SK-N-SH treated with all-trans-retinoic acid at 6 μM for 48 hours (cell line): ENCODE measurements around the gene PBX1.

ENCODE experiments used
- ATAC-seq: fragments of 200-7000 bp; cut with Tn5 transposase; 3 replicates; pipeline ENCODE4 v1.9.1; 2020; ENCODE audit warnings: mild to moderate bottlenecking, moderate library complexity
- CSDC2 ChIP-seq: fragments of 250-450 bp; sonication (Bioruptor Pico); IDR thresholded peaks from 2 replicates; pipeline ENCODE4 v1.5.0; 2020; ENCODE audit warnings: mild to moderate bottlenecking, moderate library complexity
- ESRRG ChIP-seq: fragments of 250-450 bp; sonication (Bioruptor Pico); IDR thresholded peaks from 2 replicates; pipeline ENCODE4 v1.6.1; 2021; ENCODE audit warnings: mild to moderate bottlenecking
- ISL1 ChIP-seq: fragments of 250-450 bp; sonication (Bioruptor Pico); IDR thresholded peaks from 2 replicates; pipeline ENCODE4 v2.1.2; 2022; ENCODE audit warnings: mild to moderate bottlenecking, moderate library complexity
- OSR1 ChIP-seq: fragments of 250-450 bp; sonication (Bioruptor Pico); IDR thresholded peaks from 2 replicates; pipeline ENCODE4 v1.8.0; 2022; ENCODE audit warnings: moderate library complexity, mild to moderate bottlenecking, inconsistent platforms
- PPARA ChIP-seq: fragments of 250-450 bp; sonication (Bioruptor Pico); IDR thresholded peaks from 2 replicates; pipeline ENCODE4 v1.5.0; 2020; ENCODE audit warnings: mild to moderate bottlenecking, borderline replicate concordance
- RARB ChIP-seq: fragments of 250-450 bp; sonication (Bioruptor Pico); IDR thresholded peaks from 2 replicates; pipeline ENCODE4 v1.8.0; 2021; ENCODE audit warnings: mild to moderate bottlenecking, moderate library complexity
- SNAI2 ChIP-seq: fragments of 250-450 bp; sonication (Bioruptor Pico); IDR thresholded peaks from 2 replicates; pipeline ENCODE4 v1.5.0; 2020; ENCODE audit warnings: mild to moderate bottlenecking, moderate library complexity
- TCF4 ChIP-seq: fragments of 250-450 bp; sonication (Bioruptor Pico); IDR thresholded peaks from 2 replicates; pipeline ENCODE4 v1.8.0; 2021; ENCODE audit warnings: mild to moderate bottlenecking, moderate library complexity, borderline replicate concordance
- TOX ChIP-seq: fragments of 250-450 bp; sonication (Bioruptor Pico); IDR thresholded peaks from 2 replicates; pipeline ENCODE4 v1.8.0; 2021; ENCODE audit warnings: mild to moderate bottlenecking, moderate library complexity, borderline replicate concordance
- ZC3H10 ChIP-seq: fragments of 250-450 bp; sonication (Bioruptor Pico); IDR thresholded peaks from 2 replicates; pipeline ENCODE4 v1.5.1; 2021; ENCODE audit warnings: mild to moderate bottlenecking, moderate library complexity
- ZFP3 ChIP-seq: fragments of 250-450 bp; sonication (Bioruptor Pico); IDR thresholded peaks from 2 replicates; pipeline ENCODE4 v1.5.0; 2020; ENCODE audit warnings: mild to moderate bottlenecking, moderate library complexity
- ZFP30 ChIP-seq: fragments of 450-650 bp; formaldehyde crosslinking; IDR thresholded peaks from 2 replicates; pipeline ENCODE4 v1.5.0; 2022; ENCODE audit warnings: mild to moderate bottlenecking, moderate library complexity
- ZNF70 ChIP-seq: fragments of 450-650 bp; formaldehyde crosslinking; IDR thresholded peaks from 2 replicates; pipeline ENCODE4 v1.5.0; 2020; ENCODE audit warnings: mild to moderate bottlenecking, moderate library complexity
- ZNF8 ChIP-seq: fragments of 450-650 bp; formaldehyde crosslinking; IDR thresholded peaks from 2 replicates; pipeline ENCODE4 v1.5.0; 2020; ENCODE audit warnings: mild to moderate bottlenecking, moderate library complexity
- TF ChIP-seq, protein P1 (sequence below): fragments of 250-450 bp; sonication (Bioruptor Pico); IDR thresholded peaks from 2 replicates; pipeline ENCODE4 v1.8.0; 2020; ENCODE audit warnings: mild to moderate bottlenecking, moderate library complexity, borderline replicate concordance
- TF ChIP-seq, protein P2 (sequence below): fragments of 250-450 bp; sonication (Bioruptor Pico); IDR thresholded peaks from 2 replicates; pipeline ENCODE4 v1.8.0; 2021; ENCODE audit warnings: low read depth, mild to moderate bottlenecking, moderate library complexity, borderline replicate concordance
- TF ChIP-seq, protein P3 (sequence below): fragments of 250-450 bp; sonication (Bioruptor Pico); IDR thresholded peaks from 2 replicates; pipeline ENCODE4 v1.5.1; 2020; ENCODE audit warnings: low read depth, mild to moderate bottlenecking, moderate library complexity
- TF ChIP-seq, protein P4 (sequence below): fragments of 250-450 bp; sonication (Bioruptor Pico); IDR thresholded peaks from 2 replicates; pipeline ENCODE4 v1.5.1; 2021; ENCODE audit warnings: mild to moderate bottlenecking, moderate library complexity

The PBX1 gene

DNA sequence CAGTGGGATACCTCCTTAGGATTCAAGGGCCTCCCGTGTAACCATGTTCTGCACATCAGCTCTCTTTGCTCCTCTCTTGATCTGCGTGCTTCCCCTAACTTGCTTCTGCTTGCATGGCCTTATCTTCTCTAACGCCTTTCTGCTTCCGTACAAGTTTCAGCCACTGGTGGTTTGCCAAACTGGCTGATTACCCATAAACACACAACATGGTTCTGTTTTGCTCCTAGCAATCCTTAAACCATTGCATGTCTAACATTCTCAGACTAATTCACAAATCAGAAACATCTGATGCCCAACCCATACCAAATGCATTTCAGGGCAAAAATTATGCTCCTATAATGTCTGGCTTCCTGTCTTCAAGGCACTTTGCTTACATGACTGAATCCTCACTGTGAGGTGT is 166.4 kb downstream of the PBX1 start (continued):
- TF ChIP-seq, protein P1, sequence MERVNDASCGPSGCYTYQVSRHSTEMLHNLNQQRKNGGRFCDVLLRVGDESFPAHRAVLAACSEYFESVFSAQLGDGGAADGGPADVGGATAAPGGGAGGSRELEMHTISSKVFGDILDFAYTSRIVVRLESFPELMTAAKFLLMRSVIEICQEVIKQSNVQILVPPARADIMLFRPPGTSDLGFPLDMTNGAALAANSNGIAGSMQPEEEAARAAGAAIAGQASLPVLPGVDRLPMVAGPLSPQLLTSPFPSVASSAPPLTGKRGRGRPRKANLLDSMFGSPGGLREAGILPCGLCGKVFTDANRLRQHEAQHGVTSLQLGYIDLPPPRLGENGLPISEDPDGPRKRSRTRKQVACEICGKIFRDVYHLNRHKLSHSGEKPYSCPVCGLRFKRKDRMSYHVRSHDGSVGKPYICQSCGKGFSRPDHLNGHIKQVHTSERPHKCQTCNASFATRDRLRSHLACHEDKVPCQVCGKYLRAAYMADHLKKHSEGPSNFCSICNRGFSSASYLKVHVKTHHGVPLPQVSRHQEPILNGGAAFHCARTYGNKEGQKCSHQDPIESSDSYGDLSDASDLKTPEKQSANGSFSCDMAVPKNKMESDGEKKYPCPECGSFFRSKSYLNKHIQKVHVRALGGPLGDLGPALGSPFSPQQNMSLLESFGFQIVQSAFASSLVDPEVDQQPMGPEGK, result no peak

DNA sequence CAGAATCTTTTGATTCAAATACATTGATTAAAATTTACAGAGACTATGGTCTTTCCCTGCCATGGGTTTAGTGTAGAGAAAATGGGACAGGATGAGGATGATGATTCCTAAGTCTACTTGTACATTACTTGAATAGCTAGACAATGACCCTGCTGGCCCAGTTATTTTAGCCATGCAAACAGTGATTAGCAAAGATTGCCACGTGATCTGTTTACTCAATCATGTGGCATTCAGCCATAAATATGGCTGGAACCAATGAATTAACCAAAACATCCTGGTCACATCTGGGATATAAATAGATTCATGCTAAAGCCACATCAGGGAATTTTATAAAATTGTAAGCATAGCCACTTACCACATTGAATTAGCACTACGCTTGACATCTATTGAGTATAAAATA is 167.3 kb downstream of the PBX1 start:
- ATAC-seq, result peak; percentile 45
- TF ChIP-seq SNAI2, result no peak

DNA sequence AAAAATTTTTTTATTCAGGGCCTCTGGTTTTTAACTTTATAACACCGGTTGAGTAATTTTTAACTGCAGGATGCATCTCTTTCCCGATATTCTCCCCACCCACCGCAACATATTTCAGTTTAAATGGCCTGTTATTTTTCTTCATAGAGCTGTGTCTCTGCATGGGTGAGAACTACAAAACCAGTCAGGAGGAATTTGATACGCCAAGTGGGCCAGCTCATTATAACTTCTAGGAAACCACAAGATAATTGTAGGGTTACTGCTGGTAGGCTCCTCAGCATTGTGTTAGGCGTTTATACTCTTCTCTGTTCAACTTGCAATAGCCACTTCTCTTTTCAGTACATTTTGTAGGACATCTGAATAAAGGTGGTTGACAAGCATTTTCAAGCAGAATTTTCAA is 169.7 kb downstream of the PBX1 start:
- no peak for ATAC-seq
- TF ChIP-seq PPARA (no peak), CSDC2 (no peak), ESRRG (CRISPR knock-in tag) (no peak), TOX (CRISPR knock-in tag) (no peak), ISL1 (CRISPR knock-in tag) (no peak), ZNF70 (no peak), TCF4 (CRISPR knock-in tag) (no peak), ZNF8 (no peak), SNAI2 (no peak)

DNA sequence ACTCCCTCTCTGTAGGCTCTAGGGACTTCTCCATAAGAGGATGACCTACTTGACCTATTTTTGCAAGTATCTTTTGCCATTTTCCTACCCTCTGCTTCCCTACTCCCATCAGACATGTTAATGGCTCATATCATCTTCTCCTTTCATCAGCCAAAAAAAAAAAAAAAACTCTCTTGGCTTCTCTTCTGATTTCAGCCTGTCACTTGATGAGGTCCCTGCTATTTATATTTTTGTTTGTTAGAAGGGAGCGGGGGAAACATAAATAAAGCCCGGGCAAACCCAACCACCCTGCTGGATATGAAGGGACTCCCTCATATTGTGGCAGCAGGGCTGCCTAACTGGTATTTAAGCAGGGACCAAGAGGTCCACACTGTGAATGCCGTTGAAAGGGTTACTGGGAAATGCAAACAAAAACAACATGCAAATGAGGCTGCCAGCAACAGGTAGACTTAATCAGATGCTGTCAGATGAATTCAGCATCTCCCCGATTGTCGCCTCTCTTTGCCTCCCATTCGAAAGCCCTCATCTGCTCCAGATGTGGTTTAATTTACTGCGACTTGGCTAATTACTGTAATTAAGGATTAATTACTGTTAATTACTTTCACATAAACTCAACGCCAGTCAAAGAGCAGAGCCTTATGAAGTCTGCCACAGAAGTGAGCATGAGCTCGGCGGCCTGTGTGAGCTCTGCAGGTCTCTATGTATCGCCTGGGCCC is 172.3 kb downstream of the PBX1 start:
- TF ChIP-seq, protein P1, result no peak
- TF ChIP-seq ZNF70 (no peak), ZFP3 (CRISPR knock-in tag) (no peak), TCF4 (CRISPR knock-in tag) (no peak), RARB (no peak), ZC3H10 (CRISPR knock-in tag) (no peak), OSR1 (CRISPR knock-in tag) (no peak)
- TF ChIP-seq, protein P2, sequence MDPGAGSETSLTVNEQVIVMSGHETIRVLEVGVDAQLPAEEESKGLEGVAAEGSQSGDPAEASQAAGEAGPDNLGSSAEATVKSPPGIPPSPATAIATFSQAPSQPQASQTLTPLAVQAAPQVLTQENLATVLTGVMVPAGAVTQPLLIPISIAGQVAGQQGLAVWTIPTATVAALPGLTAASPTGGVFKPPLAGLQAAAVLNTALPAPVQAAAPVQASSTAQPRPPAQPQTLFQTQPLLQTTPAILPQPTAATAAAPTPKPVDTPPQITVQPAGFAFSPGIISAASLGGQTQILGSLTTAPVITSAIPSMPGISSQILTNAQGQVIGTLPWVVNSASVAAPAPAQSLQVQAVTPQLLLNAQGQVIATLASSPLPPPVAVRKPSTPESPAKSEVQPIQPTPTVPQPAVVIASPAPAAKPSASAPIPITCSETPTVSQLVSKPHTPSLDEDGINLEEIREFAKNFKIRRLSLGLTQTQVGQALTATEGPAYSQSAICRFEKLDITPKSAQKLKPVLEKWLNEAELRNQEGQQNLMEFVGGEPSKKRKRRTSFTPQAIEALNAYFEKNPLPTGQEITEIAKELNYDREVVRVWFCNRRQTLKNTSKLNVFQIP (CRISPR knock-in tag), result no peak
- TF ChIP-seq, protein P3, sequence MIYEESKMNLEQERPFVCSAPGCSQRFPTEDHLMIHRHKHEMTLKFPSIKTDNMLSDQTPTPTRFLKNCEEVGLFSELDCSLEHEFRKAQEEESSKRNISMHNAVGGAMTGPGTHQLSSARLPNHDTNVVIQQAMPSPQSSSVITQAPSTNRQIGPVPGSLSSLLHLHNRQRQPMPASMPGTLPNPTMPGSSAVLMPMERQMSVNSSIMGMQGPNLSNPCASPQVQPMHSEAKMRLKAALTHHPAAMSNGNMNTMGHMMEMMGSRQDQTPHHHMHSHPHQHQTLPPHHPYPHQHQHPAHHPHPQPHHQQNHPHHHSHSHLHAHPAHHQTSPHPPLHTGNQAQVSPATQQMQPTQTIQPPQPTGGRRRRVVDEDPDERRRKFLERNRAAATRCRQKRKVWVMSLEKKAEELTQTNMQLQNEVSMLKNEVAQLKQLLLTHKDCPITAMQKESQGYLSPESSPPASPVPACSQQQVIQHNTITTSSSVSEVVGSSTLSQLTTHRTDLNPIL (CRISPR knock-in tag), result no peak
- ATAC-seq, result no peak

DNA sequence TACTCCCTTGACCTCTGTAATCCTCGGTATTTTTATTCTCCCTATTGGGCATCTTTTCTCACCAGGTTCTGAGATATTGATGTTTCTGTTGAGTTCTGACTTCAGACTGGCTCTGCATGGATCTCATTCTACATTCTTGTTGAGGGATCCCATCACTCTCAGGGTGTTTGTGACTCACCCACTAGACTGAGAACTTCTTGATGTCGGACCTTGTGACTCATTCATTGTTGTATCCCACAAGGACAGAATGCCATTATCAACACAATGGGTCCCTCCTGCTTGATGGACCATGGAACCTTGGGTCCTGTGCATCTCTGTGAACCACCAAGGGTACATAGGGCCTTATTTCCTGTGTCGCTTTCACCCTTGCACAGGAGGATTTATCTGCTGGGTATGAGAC is 174.1 kb downstream of the PBX1 start:
- TF ChIP-seq ISL1 (CRISPR knock-in tag), result no peak
- TF ChIP-seq OSR1 (CRISPR knock-in tag), result 0 out of 2 replicates have a peak, but pooled peaks have one; percentile 33
- ATAC-seq, result 0 out of 3 replicates have a peak, but pooled peaks have one; percentile 10

DNA sequence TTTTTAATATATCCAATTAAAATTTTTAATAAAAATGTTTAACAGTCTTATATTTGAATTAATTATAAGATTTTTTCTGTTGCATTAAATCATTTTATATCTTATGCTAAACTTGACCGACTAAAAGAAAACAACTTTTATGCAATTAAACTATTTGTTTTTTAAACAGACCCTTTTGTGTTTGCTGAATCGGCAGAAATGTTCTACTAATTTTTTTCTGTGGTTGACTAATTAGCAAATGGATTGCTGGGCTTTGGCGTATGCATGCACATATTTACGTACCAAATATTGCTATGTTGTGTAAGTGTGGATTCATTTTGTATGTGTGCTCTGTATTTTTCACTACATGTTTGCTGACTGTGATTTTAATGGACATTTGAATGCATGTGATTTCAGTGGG is 174.8 kb downstream of the PBX1 start:
- no peak for ATAC-seq
- TF ChIP-seq, protein P3 (CRISPR knock-in tag), result no peak
- TF ChIP-seq PPARA, result no peak
- no peak for TF ChIP-seq ESRRG (CRISPR knock-in tag)
- no peak for TF ChIP-seq TOX (CRISPR knock-in tag)
- TF ChIP-seq ZNF8, result no peak
- TF ChIP-seq RARB, result no peak
- TF ChIP-seq, protein P2 (CRISPR knock-in tag), result no peak
- TF ChIP-seq, protein P4, sequence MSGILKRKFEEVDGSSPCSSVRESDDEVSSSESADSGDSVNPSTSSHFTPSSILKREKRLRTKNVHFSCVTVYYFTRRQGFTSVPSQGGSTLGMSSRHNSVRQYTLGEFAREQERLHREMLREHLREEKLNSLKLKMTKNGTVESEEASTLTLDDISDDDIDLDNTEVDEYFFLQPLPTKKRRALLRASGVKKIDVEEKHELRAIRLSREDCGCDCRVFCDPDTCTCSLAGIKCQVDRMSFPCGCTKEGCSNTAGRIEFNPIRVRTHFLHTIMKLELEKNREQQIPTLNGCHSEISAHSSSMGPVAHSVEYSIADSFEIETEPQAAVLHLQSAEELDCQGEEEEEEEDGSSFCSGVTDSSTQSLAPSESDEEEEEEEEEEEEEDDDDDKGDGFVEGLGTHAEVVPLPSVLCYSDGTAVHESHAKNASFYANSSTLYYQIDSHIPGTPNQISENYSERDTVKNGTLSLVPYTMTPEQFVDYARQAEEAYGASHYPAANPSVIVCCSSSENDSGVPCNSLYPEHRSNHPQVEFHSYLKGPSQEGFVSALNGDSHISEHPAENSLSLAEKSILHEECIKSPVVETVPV (CRISPR knock-in tag), result no peak
- TF ChIP-seq ZFP30 (CRISPR knock-in tag), result no peak
- TF ChIP-seq CSDC2, result no peak
